ENCODE measurements around the gene ALLC. TPM values are rescaled to one million over a fixed set of nuclear protein-coding genes. Genes with fewer than 3 reads are reported as not detected.

Gene ALLC
- total RNA-seq, 1 donor from 2014 or later = not detected

- Mint-ChIP-seq H3K9me3 (no peaks in the 10 kb centered on the region), H3K4me1 (peaks cover 2% of the 10 kb centered on the region), H3K27me3 (ENCODE audit: low read depth) (peaks cover 40% of the 10 kb centered on the region), H3K36me3 (no peaks in the 10 kb centered on the region), H3K27ac (no peak overlapping the region), H3K4me3 (no peak overlapping the region)
- TF ChIP-seq CTCF (IDR thresholded peaks at IDR 0.05; ENCODE audit: unreplicated experiment) = no peak
- DNase-seq (ENCODE audit: low spot score in 2 of 2, unreplicated experiment in 2 of 2) = no peak
Observed at GRCh38 chr2:3637311-3637675, 20.7 kb upstream of the ALLC start.

- H3K27me3 Mint-ChIP-seq (ENCODE audit: low read depth) = peaks cover 38% of the 10 kb centered on the region
- no peaks in the 10 kb centered on the region for H3K9me3 Mint-ChIP-seq
- no peaks in the 10 kb centered on the region for H3K36me3 Mint-ChIP-seq
- no peak overlapping the region for H3K27ac Mint-ChIP-seq
- no peak overlapping the region for H3K4me3 Mint-ChIP-seq
- peaks cover 2% of the 10 kb centered on the region for H3K4me1 Mint-ChIP-seq
- TF ChIP-seq CTCF (IDR thresholded peaks at IDR 0.05; ENCODE audit: unreplicated experiment) = no peak
- DNase-seq (ENCODE audit: low spot score in 2 of 2, unreplicated experiment in 2 of 2) = peak in 1 of 2 experiments; percentile 31
Observed at GRCh38 chr2:3637692-3638455, 20.1 kb upstream of the ALLC start.

GRCh38 chr2:3638456-3638810 lies 19.6 kb upstream of the ALLC start:
- Mint-ChIP-seq H3K36me3 (no peaks in the 10 kb centered on the region), H3K9me3 (no peaks in the 10 kb centered on the region), H3K27ac (no peak overlapping the region), H3K4me1 (peaks cover 2% of the 10 kb centered on the region), H3K4me3 (no peak overlapping the region), H3K27me3 (ENCODE audit: low read depth) (peaks cover 37% of the 10 kb centered on the region)
- TF ChIP-seq CTCF (IDR thresholded peaks at IDR 0.05; ENCODE audit: unreplicated experiment) = no peak
- DNase-seq (ENCODE audit: low spot score in 2 of 2, unreplicated experiment in 2 of 2) = no peak

- Mint-ChIP-seq H3K4me3 (no peak overlapping the region), H3K9me3 (no peaks in the 10 kb centered on the region), H3K36me3 (no peaks in the 10 kb centered on the region), H3K27ac (no peak overlapping the region), H3K4me1 (peaks cover 2% of the 10 kb centered on the region), H3K27me3 (ENCODE audit: low read depth) (peaks cover 37% of the 10 kb centered on the region)
- no peak for TF ChIP-seq CTCF (IDR thresholded peaks at IDR 0.05; ENCODE audit: unreplicated experiment)
- peak in 1 of 2 experiments; percentile 5 for DNase-seq (ENCODE audit: low spot score in 2 of 2, unreplicated experiment in 2 of 2)
Observed at GRCh38 chr2:3639015-3639630, 18.9 kb upstream of the ALLC start.

- H3K27ac Mint-ChIP-seq = no peak overlapping the region
- H3K36me3 Mint-ChIP-seq = no peaks in the 10 kb centered on the region
- H3K27me3 Mint-ChIP-seq (ENCODE audit: low read depth) = peaks cover 35% of the 10 kb centered on the region
- no peak for TF ChIP-seq CTCF (IDR thresholded peaks at IDR 0.05; ENCODE audit: unreplicated experiment)
- H3K9me3 Mint-ChIP-seq = no peaks in the 10 kb centered on the region
- H3K4me1 Mint-ChIP-seq = peaks cover 2% of the 10 kb centered on the region
- DNase-seq (ENCODE audit: low spot score in 2 of 2, unreplicated experiment in 2 of 2) = peak in 1 of 2 experiments; percentile 10
- H3K4me3 Mint-ChIP-seq = no peak overlapping the region
Observed at GRCh38 chr2:3639653-3640052, 18.3 kb upstream of the ALLC start.
